Measurements from ENCODE around the gene AP1G1.
"Not testable (repeated sequence)": the region's sequence is repeated elsewhere in the genome, so short reads cannot be mapped to it uniquely, and the experiment has no call there.

The AP1G1 gene

GRCh38 chr16:71706046-71706445 lies 102.6 kb downstream of the AP1G1 start:
- DNase-seq (ENCODE audit: low read depth in 2 of 2, low spot score in 1 of 2): no peak

- DNase-seq (ENCODE audit: low read depth in 2 of 2, low spot score in 1 of 2): no peak
These were observed 105.3 kb downstream of the AP1G1 start for GRCh38 chr16:71703333-71703732.

- DNase-seq (ENCODE audit: low read depth in 2 of 2, low spot score in 1 of 2): no peak
These were observed 107.8 kb downstream of the AP1G1 start for GRCh38 chr16:71700831-71701230.

- no peak for DNase-seq (ENCODE audit: low read depth in 2 of 2, low spot score in 1 of 2)
These were observed 110.1 kb downstream of the AP1G1 start for GRCh38 chr16:71698491-71698890.

GRCh38 chr16:71693164-71693563 lies 115.5 kb downstream of the AP1G1 start:
- DNase-seq (ENCODE audit: low read depth in 2 of 2, low spot score in 1 of 2): no peak

GRCh38 chr16:71689901-71690300 lies 118.7 kb downstream of the AP1G1 start:
- no peak for DNase-seq (ENCODE audit: low read depth in 2 of 2, low spot score in 1 of 2)

- DNase-seq (ENCODE audit: low read depth in 2 of 2, low spot score in 1 of 2): no peak
These were observed 120.8 kb downstream of the AP1G1 start for GRCh38 chr16:71687861-71688260.

- not testable (repeated sequence) for DNase-seq (ENCODE audit: low read depth in 2 of 2, low spot score in 1 of 2)
These were observed 124.4 kb downstream of the AP1G1 start for GRCh38 chr16:71684280-71684679.

- no peak for DNase-seq (ENCODE audit: low read depth in 2 of 2, low spot score in 1 of 2)
These were observed 127.3 kb downstream of the AP1G1 start for GRCh38 chr16:71681360-71681759.
